WTC11 (cell line): Measurements from ENCODE around the gene CLEC3A. TPM values are rescaled to one million over a fixed set of nuclear protein-coding genes. Genes with fewer than 3 reads are reported as not detected.

ENCODE experiments used
- ATAC-seq: fragments of 200-7000 bp; cut with Tn5 transposase; 2 replicates; pipeline ENCODE4 v1.10.0; 2021; ENCODE audit warnings: mild to moderate bottlenecking, moderate library complexity
- CTCF ChIA-PET: fragments of 300-600 bp; sonication (Branson Sonifier 250); formaldehyde crosslinking; loops from one replicate; lab custom pipeline; 2021; ENCODE audit warnings: antibody characterized with exemption; lab: Charles Lee
- POLR2A ChIA-PET: fragments of 350-600 bp; sonication (Branson Sonifier 250); formaldehyde crosslinking; loops from one replicate; lab custom pipeline; 2021; ENCODE audit warnings: antibody characterized with exemption; lab: Charles Lee
- DNase-seq: peaks from one replicate; pipeline ENCODE4 v3.0.0; 2021; ENCODE audit warnings: low spot score
- H3K27ac Mint-ChIP-seq: 2 replicates; pipeline ENCODE4 v1.8.0; 2021; ENCODE audit warnings: mixed read lengths
- H3K27me3 Mint-ChIP-seq: 2 replicates; pipeline ENCODE4 v1.8.0; 2021; ENCODE audit warnings: low read depth, mild to moderate bottlenecking, moderate library complexity, mixed read lengths
- H3K36me3 Mint-ChIP-seq: 2 replicates; pipeline ENCODE4 v1.8.0; 2021; ENCODE audit warnings: mixed read lengths
- H3K4me1 Mint-ChIP-seq: 2 replicates; pipeline ENCODE4 v1.8.0; 2022; ENCODE audit warnings: mixed read lengths
- H3K4me3 Mint-ChIP-seq: 2 replicates; pipeline ENCODE4 v1.8.0; 2021; ENCODE audit warnings: mild to moderate bottlenecking, moderate library complexity, mixed read lengths
- H3K9me3 Mint-ChIP-seq: 2 replicates; pipeline ENCODE4 v1.8.0; 2021; ENCODE audit warnings: mixed read lengths
- IRF2 ChIP-seq: sonication (generic); formaldehyde crosslinking; IDR thresholded peaks from 2 replicates; pipeline ENCODE4 v1.8.0; 2022; ENCODE audit warnings: low read depth, missing genetic modification reagents, borderline replicate concordance
- JUN ChIP-seq: sonication (generic); formaldehyde crosslinking; IDR thresholded peaks from 2 replicates; pipeline ENCODE4 v1.8.0; 2023; ENCODE audit warnings: mild to moderate bottlenecking, missing genetic modification reagents
- KAT7 ChIP-seq: sonication (generic); formaldehyde crosslinking; IDR thresholded peaks from 2 replicates; pipeline ENCODE4 v1.8.1; 2023; ENCODE audit warnings: missing genetic modification reagents, mild to moderate bottlenecking, borderline replicate concordance
- NR1H2 ChIP-seq: sonication (generic); formaldehyde crosslinking; IDR thresholded peaks from 2 replicates; pipeline ENCODE4 v1.9.0; 2021; ENCODE audit warnings: mild to moderate bottlenecking, moderate library complexity, missing genetic modification reagents
- RORB ChIP-seq: fragments of 250-450 bp; sonication (Bioruptor Pico); IDR thresholded peaks from 2 replicates; pipeline ENCODE4 v1.9.0; 2021; ENCODE audit warnings: mild to moderate bottlenecking
- SMAD4 ChIP-seq: sonication (generic); formaldehyde crosslinking; IDR thresholded peaks from 2 replicates; pipeline ENCODE4 v1.8.0; 2022; ENCODE audit warnings: mild to moderate bottlenecking, missing genetic modification reagents
- TCF7 ChIP-seq: sonication (generic); formaldehyde crosslinking; IDR thresholded peaks from 2 replicates; pipeline ENCODE4 v1.8.0; 2022; ENCODE audit warnings: mild to moderate bottlenecking, low read depth, missing genetic modification reagents, moderate library complexity
- ZNF121 ChIP-seq: sonication (generic); formaldehyde crosslinking; IDR thresholded peaks from 2 replicates; pipeline ENCODE4 v1.8.0; 2023; ENCODE audit warnings: missing genetic modification reagents
- ZNF396 ChIP-seq: fragments of 250-450 bp; sonication (Bioruptor Pico); IDR thresholded peaks from 2 replicates; pipeline ENCODE4 v1.8.0; 2021; ENCODE audit warnings: mild to moderate bottlenecking, moderate library complexity, borderline replicate concordance
- ZNF416 ChIP-seq: fragments of 250-450 bp; sonication (Bioruptor Pico); IDR thresholded peaks from 2 replicates; pipeline ENCODE4 v1.9.0; 2021; ENCODE audit warnings: mild to moderate bottlenecking, inconsistent platforms
- total RNA-seq: library from RNA; stranded (reverse); gene quantifications from 3 replicates; pipeline ENCODE4 v1.2.3, GENCODE V29; 2021
- TF ChIP-seq, protein P1 (sequence below): fragments of 250-450 bp; sonication (Bioruptor Pico); IDR thresholded peaks from 2 replicates; pipeline ENCODE4 v1.9.0; 2021; ENCODE audit warnings: mild to moderate bottlenecking, borderline replicate concordance
- TF ChIP-seq, protein P2 (sequence below): fragments of 250-450 bp; sonication (Bioruptor Pico); conservative IDR thresholded peaks from 2 replicates; pipeline ENCODE4 v1.9.0; 2021; ENCODE audit warnings: mild to moderate bottlenecking
- TF ChIP-seq, protein P3 (sequence below): fragments of 250-450 bp; sonication (Bioruptor Pico); IDR thresholded peaks from 2 replicates; pipeline ENCODE4 v1.9.0; 2021; ENCODE audit warnings: mild to moderate bottlenecking

CLEC3A gene
- total RNA-seq, 1 experiment from 2014 or later = not detected

DNA sequence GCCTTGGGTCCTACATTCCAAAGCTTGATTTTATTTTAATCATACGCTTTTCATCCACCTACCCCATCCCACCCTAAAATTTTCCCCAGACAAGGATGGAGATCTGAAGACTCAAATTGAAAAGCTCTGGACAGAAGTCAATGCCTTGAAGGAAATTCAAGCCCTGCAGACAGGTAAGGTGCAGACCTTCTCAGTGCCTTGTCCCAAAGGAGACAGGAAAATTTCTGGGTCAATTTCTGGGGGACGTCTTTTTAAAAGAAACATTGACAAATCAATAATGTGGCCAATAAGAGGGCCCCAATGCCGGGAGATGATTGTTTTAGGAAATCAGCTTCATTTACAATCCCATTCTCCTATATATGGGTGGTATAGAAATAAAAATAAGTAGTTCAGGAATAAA lies 5.7 kb downstream of the CLEC3A start:
- ChIA-PET POLR2A (interaction anchor here (0.9 kb wide), 1 partner anchor 9 kb away, joined by 3 read pairs; no protein-coding TSS in a partner anchor), CTCF (interaction anchor here (1.3 kb wide), 1 partner anchor 11 kb away, joined by 5 read pairs; no protein-coding TSS in a partner anchor)
- H3K4me1 Mint-ChIP-seq = peaks cover 4% of the 10 kb centered on the region
- peaks cover 3% of the 10 kb centered on the region for H3K9me3 Mint-ChIP-seq
- ATAC-seq (no peak), DNase-seq (no peak)
- H3K4me3 Mint-ChIP-seq = no peak overlapping the region
- no peak overlapping the region for H3K27ac Mint-ChIP-seq
- H3K36me3 Mint-ChIP-seq = no peaks in the 10 kb centered on the region
- no peaks in the 10 kb centered on the region; the same call in 1 of the 2 replicates for H3K27me3 Mint-ChIP-seq
- TF ChIP-seq IRF2 (CRISPR knock-in tag) (no peak), TCF7 (CRISPR knock-in tag) (no peak), ZNF121 (CRISPR knock-in tag) (no peak), KAT7 (CRISPR knock-in tag) (no peak), JUN (CRISPR knock-in tag) (no peak), RORB (CRISPR knock-in tag) (no peak)
- TF ChIP-seq, protein P1, sequence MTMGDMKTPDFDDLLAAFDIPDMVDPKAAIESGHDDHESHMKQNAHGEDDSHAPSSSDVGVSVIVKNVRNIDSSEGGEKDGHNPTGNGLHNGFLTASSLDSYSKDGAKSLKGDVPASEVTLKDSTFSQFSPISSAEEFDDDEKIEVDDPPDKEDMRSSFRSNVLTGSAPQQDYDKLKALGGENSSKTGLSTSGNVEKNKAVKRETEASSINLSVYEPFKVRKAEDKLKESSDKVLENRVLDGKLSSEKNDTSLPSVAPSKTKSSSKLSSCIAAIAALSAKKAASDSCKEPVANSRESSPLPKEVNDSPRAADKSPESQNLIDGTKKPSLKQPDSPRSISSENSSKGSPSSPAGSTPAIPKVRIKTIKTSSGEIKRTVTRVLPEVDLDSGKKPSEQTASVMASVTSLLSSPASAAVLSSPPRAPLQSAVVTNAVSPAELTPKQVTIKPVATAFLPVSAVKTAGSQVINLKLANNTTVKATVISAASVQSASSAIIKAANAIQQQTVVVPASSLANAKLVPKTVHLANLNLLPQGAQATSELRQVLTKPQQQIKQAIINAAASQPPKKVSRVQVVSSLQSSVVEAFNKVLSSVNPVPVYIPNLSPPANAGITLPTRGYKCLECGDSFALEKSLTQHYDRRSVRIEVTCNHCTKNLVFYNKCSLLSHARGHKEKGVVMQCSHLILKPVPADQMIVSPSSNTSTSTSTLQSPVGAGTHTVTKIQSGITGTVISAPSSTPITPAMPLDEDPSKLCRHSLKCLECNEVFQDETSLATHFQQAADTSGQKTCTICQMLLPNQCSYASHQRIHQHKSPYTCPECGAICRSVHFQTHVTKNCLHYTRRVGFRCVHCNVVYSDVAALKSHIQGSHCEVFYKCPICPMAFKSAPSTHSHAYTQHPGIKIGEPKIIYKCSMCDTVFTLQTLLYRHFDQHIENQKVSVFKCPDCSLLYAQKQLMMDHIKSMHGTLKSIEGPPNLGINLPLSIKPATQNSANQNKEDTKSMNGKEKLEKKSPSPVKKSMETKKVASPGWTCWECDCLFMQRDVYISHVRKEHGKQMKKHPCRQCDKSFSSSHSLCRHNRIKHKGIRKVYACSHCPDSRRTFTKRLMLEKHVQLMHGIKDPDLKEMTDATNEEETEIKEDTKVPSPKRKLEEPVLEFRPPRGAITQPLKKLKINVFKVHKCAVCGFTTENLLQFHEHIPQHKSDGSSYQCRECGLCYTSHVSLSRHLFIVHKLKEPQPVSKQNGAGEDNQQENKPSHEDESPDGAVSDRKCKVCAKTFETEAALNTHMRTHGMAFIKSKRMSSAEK (CRISPR knock-in tag) = no peak
- TF ChIP-seq, all 79 proteins: peak for 0

DNA sequence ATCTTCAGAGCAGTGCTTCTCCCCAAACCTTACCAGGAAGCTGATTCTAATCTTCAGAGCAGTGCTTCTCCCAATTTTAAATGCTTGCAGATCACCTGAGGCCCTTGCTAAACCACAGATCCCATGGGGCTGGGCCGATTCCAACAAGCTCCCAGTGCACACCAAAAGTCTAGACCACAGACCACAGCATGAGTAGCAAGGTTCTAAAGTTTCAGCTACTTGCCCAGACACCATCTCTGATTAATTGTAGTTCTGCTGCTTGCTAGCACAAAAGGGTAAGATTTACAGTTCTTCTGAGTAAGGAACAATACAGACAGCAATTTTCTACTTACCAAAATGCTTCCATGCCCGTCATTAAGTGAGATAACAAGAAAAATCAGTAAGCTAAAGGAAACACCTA lies 12.2 kb downstream of the CLEC3A start:
- POLR2A ChIA-PET = interaction anchor here (0.5 kb wide), 1 partner anchor 11 kb away, joined by 3 read pairs; no protein-coding TSS in a partner anchor
- DNase-seq (no peak), ATAC-seq (no peak)
- H3K4me3 Mint-ChIP-seq = no peak overlapping the region
- peaks cover 20% of the 10 kb centered on the region for H3K27me3 Mint-ChIP-seq
- CTCF ChIA-PET = no interaction called here
- no peaks in the 10 kb centered on the region for H3K9me3 Mint-ChIP-seq
- TF ChIP-seq, protein P2, sequence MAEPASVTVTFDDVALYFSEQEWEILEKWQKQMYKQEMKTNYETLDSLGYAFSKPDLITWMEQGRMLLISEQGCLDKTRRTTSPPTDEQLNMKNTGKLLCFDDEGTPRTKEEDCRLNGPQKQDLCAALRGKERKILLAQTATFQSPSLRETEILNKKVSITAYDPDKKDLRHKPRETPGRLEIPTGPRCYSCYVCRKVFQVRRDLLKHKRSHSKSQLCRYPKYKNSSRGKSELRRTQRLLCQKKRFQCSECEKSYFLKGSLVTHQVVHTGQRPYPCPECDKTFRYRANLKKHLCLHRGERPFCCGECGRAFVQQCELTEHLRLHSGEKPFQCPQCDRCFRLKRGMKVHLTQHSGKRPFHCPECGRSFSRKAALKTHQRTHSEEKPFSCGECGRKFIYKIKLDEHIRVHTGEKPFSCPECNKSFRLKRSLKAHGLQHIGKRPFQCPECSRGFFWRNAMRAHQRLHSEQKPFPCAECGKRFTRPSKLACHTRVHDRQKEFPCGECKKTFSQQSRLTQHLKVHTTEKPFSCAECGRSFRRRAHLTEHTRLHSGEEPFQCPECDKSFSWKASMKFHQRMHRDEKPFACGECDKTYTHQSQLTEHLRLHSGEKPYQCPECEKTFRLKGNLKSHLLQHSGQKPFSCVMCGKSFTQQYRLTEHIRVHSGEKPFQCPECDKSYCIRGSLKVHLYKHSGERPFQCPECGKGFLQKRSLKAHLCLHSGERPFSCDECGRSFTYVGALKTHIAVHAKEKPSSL (CRISPR knock-in tag) = no peak
- TF ChIP-seq ZNF416 (CRISPR knock-in tag) = no peak
- no peak for TF ChIP-seq JUN (CRISPR knock-in tag)
- H3K4me1 Mint-ChIP-seq = no peaks in the 10 kb centered on the region
- no peaks in the 10 kb centered on the region for H3K36me3 Mint-ChIP-seq
- H3K27ac Mint-ChIP-seq = no peak overlapping the region

DNA sequence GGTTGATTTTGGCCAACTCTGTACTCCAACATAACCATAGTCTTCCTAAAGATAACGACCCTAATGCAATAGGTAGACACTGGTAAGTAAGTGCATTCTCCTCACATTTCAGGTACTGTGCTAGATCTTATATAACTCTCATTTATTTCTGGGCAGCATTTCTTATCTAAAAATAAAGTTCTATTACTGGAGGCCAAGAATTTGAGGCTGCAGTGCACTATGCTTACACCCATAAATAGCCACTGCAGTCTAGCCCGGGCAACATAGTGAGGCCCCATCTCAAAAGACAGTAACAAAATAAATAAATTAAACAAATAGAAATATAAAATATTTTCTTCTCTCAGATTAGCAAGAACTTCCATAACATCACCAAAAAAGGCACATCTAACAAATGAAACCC lies 12.7 kb downstream of the CLEC3A start:
- no peak overlapping the region for H3K4me3 Mint-ChIP-seq
- no peaks in the 10 kb centered on the region for H3K4me1 Mint-ChIP-seq
- POLR2A ChIA-PET = interaction anchor here (0.5 kb wide), 1 partner anchor 11 kb away, joined by 3 read pairs; no protein-coding TSS in a partner anchor
- TF ChIP-seq, protein P3, sequence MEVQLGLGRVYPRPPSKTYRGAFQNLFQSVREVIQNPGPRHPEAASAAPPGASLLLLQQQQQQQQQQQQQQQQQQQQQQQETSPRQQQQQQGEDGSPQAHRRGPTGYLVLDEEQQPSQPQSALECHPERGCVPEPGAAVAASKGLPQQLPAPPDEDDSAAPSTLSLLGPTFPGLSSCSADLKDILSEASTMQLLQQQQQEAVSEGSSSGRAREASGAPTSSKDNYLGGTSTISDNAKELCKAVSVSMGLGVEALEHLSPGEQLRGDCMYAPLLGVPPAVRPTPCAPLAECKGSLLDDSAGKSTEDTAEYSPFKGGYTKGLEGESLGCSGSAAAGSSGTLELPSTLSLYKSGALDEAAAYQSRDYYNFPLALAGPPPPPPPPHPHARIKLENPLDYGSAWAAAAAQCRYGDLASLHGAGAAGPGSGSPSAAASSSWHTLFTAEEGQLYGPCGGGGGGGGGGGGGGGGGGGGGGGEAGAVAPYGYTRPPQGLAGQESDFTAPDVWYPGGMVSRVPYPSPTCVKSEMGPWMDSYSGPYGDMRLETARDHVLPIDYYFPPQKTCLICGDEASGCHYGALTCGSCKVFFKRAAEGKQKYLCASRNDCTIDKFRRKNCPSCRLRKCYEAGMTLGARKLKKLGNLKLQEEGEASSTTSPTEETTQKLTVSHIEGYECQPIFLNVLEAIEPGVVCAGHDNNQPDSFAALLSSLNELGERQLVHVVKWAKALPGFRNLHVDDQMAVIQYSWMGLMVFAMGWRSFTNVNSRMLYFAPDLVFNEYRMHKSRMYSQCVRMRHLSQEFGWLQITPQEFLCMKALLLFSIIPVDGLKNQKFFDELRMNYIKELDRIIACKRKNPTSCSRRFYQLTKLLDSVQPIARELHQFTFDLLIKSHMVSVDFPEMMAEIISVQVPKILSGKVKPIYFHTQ (CRISPR knock-in tag) = no peak
- no peak for TF ChIP-seq ZNF396
- no peak for TF ChIP-seq NR1H2 (CRISPR knock-in tag)
- no peak for TF ChIP-seq SMAD4 (CRISPR knock-in tag)
- no peaks in the 10 kb centered on the region for H3K36me3 Mint-ChIP-seq
- ATAC-seq (no peak), DNase-seq (no peak)
- CTCF ChIA-PET = no interaction called here
- H3K9me3 Mint-ChIP-seq = no peaks in the 10 kb centered on the region
- H3K27me3 Mint-ChIP-seq = peaks cover 25% of the 10 kb centered on the region
- no peak overlapping the region for H3K27ac Mint-ChIP-seq
